SH-SY5Y (cell line): ENCODE measurements around the gene MARS1.

Source experiments
- GATA2 ChIP-seq: IDR thresholded peaks from 2 replicates; pipeline ENCODE4 v1.6.1; 2011; ENCODE audit warnings: mild to moderate bottlenecking, low read depth, low read length
- GATA3 ChIP-seq: IDR thresholded peaks from 2 replicates; pipeline ENCODE4 v1.6.1; 2011; ENCODE audit warnings: low read depth, mild to moderate bottlenecking, low read length, moderate library complexity

GRCh38 chr12:57448669-57449068 is 39.2 kb upstream of the MARS1 start:
- no peak for TF ChIP-seq GATA2
- TF ChIP-seq GATA3 = no peak
